IPS DF 4.7 (cell line): ENCODE results near the gene PSMD10.
A peak's percentile ranks its signal among the peaks of the same experiment; 100 is the strongest.

Experiments used
- DNase-seq: peaks from one replicate; pipeline ENCODE4 v3.0.0-alpha.2; 2013; ENCODE audit warnings: low spot score; ENCODE audit errors: extremely low read depth

The PSMD10 gene

DNA sequence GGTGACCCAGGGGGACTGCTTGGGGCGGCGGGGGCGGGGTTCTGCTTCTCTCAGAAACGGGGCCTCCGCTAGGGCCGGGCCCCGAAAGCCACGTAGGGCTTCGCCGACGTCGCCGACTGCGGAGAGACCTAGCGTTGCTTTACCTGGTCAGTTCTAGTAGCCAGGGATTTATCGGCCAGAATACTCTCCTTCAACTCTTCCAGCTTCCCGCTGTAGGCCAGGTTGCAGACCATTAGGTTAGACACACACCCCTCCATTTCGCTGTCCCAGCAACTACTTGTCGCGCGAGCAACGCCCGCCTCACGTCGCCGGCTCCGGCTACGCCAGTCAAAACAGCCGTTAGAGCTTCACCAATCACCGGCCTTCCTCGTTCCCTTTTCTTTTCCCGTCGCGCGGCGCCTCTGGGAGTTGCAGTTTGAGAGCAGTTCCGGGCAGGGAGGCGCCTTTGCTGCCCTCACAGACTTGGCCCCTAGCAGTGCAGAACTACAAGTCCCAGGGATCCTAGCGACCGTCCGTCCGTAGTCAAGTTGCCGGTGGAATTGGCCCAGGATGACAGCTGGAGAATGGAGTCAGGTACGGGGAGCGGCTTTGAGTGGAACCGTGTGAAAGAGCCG, at the start of gene PSMD10, which contains the start of gene ATG4A:
TSS of gene PSMD10 (minus strand) at position 279 of the 614 bp plus-strand sequence. CDS start at position 257, 22 bp downstream.
TSS of gene ATG4A (plus strand) at position 515 of the 614 bp plus-strand sequence. CDS start at position 564, 49 bp downstream.
- peak; percentile 66 for DNase-seq

- DNase-seq: no peak
Measured at GRCh38 chrX:108138814-108139702, 47.7 kb upstream of the PSMD10 start.

DNA sequence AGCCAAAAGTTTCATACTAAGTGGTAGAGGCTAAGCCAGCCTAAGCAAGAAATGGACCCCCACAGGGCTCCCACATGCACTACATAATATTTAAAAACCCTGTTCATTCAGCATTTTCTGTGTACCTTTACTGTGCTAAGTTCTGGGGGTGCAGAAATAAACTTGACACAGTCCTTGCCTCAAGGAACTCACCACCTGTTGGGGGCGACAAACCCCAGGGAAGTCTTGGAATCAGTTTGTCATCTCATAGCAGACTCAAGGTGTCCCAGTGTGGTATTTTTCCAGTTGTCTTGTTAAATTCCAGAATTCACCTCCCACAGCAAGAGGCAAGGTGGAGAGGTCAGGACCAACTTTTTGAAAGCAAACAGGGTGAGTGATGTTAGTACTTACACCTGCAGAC, 43.4 kb upstream of the PSMD10 start:
- DNase-seq: no peak

GRCh38 chrX:108132876-108133275, 41.5 kb upstream of the PSMD10 start:
- no peak for DNase-seq

DNA sequence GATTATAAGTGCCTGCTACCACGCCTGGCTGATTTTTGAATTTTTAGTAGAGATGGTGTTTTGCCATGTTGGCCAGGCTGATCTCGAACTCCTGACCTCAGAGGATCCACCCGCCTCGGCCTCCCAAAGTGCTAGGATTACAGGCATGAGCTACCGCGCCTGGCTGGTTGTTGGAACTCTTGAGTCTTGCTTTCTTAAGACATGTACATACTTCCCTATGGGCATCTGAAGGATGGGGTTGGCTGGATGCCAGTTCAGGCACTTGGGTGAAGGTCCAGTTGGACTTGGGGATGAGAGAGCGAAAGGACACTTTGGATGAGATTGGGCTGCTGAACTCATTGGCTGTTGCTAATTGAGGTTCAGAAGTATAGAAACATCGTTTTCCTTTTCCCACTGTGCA, 40.7 kb upstream of the PSMD10 start:
- DNase-seq: no peak

GRCh38 chrX:108131471-108131870, 40.1 kb upstream of the PSMD10 start:
- DNase-seq: no peak

DNA sequence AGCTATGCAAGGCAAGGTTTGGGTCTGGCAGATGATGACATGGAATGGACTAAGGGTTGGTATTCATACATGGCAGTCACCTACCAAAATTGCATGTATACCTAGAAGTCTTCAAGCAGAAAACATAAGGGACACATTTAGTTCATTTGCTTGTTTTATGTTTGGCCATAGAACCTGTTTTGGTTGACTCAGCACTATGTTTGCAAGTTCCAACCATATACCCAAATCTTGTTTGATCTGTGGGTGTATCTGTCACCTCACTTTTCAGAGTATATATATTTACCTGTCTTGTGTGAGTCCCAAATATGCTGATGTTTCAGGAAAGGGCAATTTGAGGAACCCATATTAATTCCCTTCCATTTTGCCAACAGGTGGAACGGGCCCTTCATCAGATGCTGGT, 39.5 kb upstream of the PSMD10 start:
- no peak for DNase-seq

DNA sequence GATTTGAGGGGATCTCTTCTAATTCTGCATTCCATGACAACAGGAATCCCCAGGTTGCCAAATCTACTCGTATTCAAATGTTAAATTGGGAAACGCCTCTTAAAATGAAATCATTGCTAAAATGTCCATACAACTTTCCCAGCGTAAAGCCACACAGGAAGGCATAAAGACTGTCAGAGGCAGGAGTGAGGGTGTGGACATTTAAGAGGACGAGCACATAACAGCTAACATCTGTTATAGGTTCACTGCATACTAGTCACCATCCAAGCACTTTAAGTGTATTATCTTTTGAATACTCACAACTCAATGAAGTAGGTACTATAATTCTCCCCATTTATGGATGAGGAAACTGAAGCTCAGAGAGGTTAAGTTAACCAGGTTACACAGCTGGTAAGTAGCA, 35.8 kb upstream of the PSMD10 start:
- DNase-seq: no peak

DNA sequence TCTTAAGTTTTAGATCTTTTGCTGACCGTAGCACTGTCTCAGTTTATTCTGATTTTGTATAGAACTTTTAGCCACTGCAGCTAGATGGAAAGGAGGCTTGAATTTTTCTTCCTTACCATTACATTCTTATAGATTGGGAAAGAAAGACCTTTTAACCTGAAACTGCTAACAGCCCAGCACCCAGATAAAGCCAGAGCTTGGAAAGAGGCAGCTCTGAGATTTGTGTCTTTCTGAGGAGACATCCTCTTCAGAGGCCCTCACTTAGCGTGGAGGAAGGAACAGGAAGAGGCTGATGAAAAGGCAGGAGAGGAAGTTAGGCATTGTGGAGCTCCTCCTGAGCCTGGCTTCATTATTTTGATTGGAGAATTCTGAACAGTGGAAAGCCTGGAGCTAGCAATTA, 35.3 kb upstream of the PSMD10 start:
- no peak for DNase-seq

DNA sequence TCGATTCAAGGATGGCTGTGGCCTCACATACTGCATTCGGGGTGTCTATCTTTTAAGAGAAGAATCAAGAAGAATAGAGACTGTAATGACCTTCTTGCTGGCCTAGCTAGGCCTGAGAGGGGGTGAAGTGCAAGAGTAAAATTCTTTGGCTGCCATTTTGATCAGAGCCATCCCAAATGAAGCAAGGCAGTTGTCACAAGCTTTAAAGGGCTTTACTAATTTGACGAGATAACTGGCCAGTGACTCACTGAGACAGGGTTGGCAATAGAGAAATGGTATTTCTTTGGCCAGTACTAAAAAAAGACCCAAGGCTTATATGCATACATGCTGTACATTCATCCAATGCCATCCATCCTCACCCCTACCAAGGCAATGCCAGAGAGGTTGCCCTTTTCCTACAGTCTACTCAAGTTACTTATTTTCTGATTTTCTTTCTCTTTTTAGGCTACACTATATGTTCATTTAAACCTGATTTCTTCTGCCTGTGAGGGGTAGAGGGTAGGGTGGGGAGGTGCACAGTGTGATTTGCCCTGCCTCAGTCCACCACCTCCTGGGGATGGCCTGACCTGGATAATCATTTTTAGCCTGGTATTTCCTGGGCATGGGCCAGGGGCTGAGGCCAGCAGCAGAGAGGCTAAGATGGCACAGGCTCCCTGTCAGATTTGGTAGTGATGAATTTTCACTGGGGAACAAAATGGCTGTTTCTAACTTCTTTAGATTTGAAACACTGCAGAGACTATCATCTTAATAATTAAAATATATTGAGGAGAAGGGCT, 32.4 kb upstream of the PSMD10 start:
- DNase-seq: no peak

DNA sequence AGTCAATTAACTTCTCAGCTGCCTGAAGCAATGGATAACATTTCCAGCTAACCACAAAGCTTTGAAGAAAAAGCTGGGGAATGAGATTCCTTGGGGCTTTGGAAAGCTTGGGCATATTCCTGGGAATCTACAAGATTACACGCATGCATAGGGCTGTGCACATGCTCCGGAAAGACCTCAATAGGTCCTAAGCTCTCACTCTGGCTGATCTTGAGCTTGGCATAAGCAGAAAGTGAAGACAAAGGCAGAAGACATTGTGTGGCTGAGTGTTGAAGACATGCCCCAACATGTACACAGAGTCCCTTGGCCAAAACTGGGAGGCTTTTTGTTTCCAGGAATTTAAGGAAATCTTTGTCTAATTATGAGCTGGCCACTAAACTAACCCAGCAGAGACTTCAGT, 31.4 kb upstream of the PSMD10 start:
- DNase-seq: no peak

- no peak for DNase-seq
Measured at GRCh38 chrX:108121291-108121690, 29.9 kb upstream of the PSMD10 start.

DNA sequence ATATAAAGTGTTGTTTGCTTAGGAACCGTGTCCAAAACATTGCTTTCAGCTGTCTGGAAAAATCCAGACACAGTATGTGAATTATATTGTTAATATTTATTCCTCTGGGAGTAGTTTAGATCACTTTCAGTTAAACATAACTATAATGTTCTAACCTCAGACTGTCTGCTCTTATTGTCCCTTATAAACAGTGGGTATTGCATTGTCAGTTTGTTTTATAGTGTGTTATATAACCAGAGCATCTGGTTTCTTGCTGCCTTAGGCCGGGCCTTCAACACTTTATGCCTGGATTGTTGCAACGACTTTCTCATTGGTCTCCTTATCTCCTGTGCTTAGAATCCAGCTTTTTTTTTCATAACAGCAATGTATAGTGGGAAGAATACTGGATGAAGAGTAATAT, 26.6 kb upstream of the PSMD10 start:
- no peak for DNase-seq

- no peak for DNase-seq
Measured at GRCh38 chrX:108114541-108114940, 23.2 kb upstream of the PSMD10 start.

DNA sequence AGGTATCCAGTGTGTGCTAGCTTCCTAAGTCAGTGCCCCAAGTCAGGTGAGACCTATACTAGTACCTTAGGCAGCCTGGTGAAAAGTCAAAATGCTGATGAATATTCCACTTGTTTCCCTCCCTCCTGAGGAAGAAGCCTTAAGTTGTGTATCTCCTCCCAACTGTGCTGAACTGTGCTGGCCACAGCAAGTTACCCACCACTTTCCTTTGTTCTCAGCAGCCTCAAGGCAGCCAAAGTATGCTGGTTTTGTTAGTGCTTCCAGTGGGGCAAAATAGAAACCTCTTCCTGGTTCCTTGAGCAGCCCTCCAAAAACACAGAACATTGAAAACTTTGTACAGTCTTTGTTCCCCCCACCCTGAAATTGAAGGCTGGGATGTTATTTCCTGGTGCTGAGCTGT, 14.1 kb upstream of the PSMD10 start:
- DNase-seq: no peak

- no peak for DNase-seq
Measured at GRCh38 chrX:108097380-108097779, 6.0 kb upstream of the PSMD10 start.

DNA sequence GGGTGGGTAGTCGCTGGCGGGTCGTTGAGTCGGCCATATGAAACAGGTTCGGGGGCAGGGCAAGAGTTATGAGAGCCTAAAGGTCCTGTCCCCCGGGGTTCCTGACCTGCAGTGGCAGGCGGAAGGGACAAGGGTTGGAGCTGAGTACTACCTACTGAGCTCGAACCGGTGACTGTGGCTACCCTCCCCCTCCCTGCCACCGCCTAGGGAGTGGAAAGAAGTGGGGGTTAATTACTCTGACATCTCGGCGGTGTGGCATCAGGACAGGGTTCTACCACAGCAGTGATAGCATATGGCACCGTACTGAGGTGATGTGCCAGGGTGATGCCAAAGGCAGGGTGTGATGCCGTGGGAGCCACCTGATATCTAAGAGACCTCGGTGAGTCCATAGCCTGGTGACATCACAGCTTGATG, 543 bp upstream of the PSMD10 start:
- no peak for DNase-seq

- DNase-seq: no peak
Measured at GRCh38 chrX:108090491-108091263, 665 bp downstream of the PSMD10 start.

GRCh38 chrX:108088511-108088910, 2.8 kb downstream of the PSMD10 start:
- no peak for DNase-seq

DNA sequence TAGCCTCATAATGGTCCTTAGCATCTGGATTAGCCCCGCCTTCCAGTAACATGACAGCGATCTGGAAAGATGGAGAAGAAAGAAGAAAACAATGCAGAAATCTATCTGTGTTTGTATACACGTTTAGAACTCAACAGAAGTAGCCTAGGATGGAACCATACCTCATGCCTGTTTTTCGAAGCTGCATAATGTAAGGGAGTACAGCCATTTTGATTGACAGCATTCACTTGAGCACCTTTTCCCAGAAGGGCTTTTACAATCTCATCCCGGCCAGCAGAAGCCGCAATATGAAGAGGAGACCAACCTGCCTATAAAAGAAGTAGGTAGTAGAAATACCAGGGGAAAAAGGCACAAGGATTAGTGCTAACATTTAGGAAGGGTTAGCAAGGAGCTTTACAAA, 3.5 kb downstream of the PSMD10 start:
- DNase-seq: no peak

- DNase-seq: no peak
Measured at GRCh38 chrX:108081110-108081509, 10.2 kb downstream of the PSMD10 start.
